NCI-H1417 treated with DMSO at 0.1 percent for 48 hours (cell line): ENCODE results near the gene TNFRSF1A.

ENCODE experiments used
- DNase-seq: peaks from one replicate; lab custom pipeline; 2025; lab: John Stamatoyannopoulos, UW

Gene TNFRSF1A

GRCh38 chr12:6374028-6374785 lies 32.3 kb upstream of the TNFRSF1A start:
- DNase-seq, result no peak

DNA sequence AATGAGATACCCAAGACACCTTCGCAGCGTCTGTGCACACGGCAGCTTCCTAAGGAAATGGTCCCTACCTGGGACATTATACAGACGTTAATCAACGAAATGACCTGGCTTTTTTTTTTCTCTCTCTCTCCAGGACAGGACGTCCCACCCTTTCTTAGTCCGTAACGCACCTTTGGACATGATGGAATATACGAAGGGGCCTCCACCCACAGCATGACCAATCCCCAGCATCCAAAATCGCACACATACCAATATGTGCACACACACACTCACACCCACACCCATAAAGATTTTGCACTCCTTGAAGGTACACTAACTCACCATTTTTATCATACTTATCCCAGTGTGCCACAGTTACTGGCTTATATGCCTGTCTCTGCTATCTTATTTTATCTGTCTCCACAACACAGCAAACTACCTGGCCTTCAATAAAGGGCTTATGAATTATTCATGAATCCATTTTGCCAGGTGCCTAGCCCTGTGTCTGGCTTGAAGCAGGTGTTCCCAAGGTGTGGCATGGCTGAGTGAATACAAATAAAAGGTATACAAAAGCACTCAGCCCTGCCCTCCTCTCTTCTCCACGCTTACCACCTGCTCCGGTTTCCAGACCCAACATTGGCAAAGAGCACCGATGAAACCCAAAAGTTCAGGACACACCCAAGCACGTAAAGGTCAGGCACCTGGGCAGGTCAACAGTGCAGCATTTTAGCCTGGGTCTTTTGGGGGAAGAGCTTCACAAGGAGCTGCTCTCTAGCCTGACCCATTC lies 31.3 kb upstream of the TNFRSF1A start:
- peak; percentile 90 for DNase-seq

DNA sequence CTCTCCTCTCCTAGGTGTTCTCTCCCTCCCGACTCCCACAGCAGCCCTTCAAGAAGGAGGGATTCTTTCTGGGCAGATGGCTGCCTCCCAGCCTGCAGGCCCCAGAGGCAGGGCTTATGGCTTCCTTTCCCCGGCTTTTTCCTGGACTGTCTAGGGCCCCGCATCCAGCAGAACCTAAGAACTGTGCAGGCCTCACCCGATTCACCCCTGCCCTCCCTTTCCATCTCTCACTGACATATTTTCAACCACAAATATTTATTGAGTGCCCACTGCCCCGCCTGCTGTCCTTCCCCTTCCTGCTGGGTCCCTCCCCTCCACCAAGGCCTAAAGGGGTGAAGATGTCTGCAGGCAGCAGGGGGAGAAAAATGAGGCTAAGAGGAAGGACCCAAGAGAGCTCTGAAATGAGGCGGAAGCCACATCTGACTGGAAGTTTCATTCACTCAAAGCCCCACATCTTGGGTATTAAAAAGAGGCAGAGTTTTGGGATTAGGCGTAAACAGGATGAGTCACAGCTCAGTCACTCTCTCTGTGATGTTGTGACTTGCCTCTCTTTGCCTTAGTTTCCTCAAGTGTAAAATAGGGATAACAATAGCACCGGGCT lies 30.6 kb upstream of the TNFRSF1A start:
- DNase-seq, result no peak

DNA sequence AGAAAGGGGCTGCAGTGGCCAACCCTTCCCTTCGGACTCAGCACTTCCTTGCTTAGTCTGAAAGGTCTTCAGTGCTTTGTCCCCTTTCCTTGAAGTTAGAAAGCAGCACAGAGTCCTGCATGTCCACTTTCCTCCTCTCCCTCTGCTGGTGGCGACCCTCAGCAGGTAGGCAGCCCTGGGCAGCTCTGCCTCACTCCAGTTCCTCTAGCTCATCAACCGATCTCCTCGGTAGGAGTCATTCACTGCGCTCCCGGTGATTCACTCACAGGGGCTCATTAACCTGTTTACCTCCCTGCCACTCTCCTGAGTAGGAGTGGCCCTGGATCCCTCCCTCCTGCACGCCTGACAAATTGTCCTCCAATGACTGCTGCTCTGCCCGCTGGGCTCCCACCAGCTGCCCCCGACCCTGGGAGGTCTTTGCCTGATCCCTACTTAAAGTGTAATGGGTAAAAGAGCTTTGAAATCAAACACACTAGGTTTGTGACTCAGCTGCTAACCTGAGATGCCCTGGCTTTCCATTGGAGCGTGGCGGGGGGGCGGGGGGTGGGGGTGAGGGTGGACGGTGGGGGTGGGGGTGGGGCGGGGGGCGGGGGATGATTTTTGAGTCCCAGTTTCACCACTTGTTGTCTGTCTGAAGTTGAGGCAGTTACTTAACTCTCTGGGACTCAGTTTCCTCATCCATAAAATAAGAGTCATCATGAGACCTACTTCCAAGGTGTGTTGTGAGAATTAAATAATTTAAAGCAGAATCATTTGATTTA lies 29.3 kb upstream of the TNFRSF1A start:
- DNase-seq, result peak; percentile 99

- DNase-seq, result no peak
Measured at GRCh38 chr12:6370576-6370935, 28.7 kb upstream of the TNFRSF1A start.

- DNase-seq, result no peak
Measured at GRCh38 chr12:6369916-6370575, 28.2 kb upstream of the TNFRSF1A start.

DNA sequence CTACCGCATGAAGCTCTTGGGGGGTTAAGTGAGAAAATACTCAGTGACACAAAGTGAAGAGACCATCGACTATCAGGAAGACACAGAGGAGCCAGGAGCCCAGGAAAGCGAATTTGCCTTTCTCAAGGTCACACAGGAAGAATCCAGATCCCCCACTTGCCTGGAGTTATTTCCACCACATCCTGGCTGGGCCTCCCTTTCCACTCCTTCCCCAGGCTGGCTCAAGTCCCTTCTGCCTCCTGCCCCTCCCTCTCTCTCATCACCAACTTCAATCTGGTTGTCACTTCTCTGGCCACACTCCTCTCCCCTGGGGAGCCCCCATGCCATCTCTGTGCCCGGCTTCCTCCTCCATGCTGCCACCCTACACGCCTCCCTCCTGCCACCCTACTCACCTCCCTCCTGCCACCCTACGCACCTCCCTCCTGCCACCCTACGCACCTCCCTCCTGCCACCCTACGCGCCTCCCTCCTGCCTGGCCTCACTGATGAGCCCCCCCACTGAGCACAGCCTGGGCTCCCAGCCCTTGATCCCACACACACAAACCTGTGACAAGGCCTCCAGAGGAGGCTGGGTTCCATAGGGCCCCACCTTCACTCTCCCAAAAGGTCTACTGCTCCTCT lies 27.1 kb upstream of the TNFRSF1A start:
- DNase-seq, result no peak

- DNase-seq, result no peak
Measured at GRCh38 chr12:6367969-6368892, 26.4 kb upstream of the TNFRSF1A start.

- no peak for DNase-seq
Measured at GRCh38 chr12:6367065-6367968, 25.4 kb upstream of the TNFRSF1A start.

DNA sequence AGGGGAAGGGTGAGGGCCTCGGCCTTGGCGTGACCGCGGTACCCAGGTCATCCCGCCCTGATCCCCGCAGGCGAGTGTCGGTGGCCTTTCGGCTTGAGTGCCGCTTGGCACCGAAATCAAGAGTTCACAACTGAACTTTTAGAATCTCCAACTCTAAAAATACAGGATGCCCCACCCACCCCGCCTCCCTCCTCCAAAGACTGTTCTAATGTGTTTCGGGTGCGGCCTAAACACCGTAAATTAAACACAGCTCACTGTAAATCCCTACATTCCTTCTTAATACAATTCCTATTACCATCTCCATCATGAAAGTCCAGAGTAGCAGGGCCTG lies 22.1 kb upstream of the TNFRSF1A start:
- no peak for DNase-seq

- no peak for DNase-seq
Measured at GRCh38 chr12:6363330-6364043, 21.6 kb upstream of the TNFRSF1A start.

GRCh38 chr12:6363010-6363329 lies 21.1 kb upstream of the TNFRSF1A start:
- DNase-seq, result no peak

DNA sequence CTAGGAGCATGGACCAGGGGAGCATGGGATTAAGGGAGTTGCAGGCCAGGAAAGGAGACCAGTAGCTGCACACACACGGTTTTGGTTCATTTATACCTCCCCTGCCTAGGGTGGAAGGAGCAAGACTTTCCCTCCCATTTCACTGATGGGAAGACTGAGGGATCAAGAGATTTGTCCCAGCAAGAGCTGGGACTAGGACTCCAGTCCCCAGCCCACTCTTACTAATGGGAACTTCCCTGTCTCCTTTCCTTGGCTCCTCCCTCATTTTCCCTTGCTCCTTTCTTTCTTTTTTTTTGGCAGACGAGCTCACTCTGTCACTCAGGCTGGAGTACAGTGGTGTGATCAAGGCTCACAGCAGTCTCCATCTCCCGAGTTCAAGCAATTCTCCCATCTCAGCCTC lies 20.5 kb upstream of the TNFRSF1A start:
- DNase-seq, result no peak

GRCh38 chr12:6361834-6362233 lies 20.0 kb upstream of the TNFRSF1A start:
- no peak for DNase-seq

- no peak for DNase-seq
Measured at GRCh38 chr12:6360578-6361490, 19.0 kb upstream of the TNFRSF1A start.

GRCh38 chr12:6360080-6360571 lies 18.2 kb upstream of the TNFRSF1A start:
- DNase-seq, result no peak

DNA sequence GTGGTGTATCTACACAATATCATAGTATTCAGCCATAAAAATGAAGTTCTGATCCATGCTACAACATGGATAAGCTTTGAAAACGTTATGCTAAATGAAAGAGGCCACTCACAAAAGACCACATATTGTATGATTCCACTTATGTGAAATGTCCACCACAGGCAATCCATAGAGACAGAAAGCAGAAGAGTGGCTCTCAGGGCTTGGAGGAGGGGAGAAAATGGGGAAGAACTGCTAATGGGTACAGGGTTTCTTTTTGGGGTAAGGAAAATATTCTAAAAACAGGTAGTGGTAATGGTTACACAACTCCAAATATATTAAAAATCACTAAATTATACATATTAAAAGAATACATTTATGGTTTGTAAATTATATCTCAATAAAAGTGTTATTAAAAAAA lies 17.0 kb upstream of the TNFRSF1A start:
- no peak for DNase-seq

DNA sequence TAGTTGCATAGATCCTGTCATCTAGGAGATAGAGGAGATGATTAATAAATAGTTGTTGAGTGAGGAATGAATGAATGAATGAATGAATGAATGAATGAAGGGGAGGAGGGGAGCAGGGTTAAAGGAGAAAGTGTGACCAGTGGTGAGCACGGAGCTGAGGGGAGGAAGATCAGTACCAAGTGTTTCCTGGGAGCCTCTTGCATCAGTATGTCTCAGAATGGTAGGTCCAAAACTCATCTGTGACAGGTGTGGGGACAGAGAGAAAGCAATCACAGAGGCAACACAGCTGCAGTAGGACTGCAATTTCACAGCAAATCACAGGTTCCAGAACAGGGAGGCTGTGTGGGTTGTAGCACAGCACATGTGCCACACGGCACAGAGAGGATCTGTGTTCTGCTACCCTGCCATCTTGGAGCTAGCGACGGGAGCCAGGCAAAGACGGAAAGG lies 14.5 kb upstream of the TNFRSF1A start:
- DNase-seq, result no peak
